H1 (cell line): ENCODE results near the gene DGKZ. TPM values are rescaled to one million over a fixed set of nuclear protein-coding genes. Genes with fewer than 3 reads are reported as not detected.

Experiments
- CTCF ChIA-PET: fragments of 300-600 bp; sonication (Branson Sonifier 250); formaldehyde crosslinking; loops from one replicate; lab custom pipeline; 2021; ENCODE audit not compliant: partially characterized antibody; lab: Charles Lee
- POLR2A ChIA-PET: fragments of 300-600 bp; sonication (Branson Sonifier 250); formaldehyde crosslinking; loops from one replicate; lab custom pipeline; 2021; ENCODE audit warnings: inconsistent platforms; ENCODE audit not compliant: partially characterized antibody; lab: Charles Lee
- DNase-seq, 2 experiments: peaks; one replicate each; pipeline versions ENCODE4 v3.0.0 to v3.0.0-alpha.2; 2010 to 2022; ENCODE audit warnings: low spot score in 2 of 2, low read depth in 1 of 2, mixed read lengths in 1 of 2
- FAIRE-seq: peaks from 2 replicates; lab custom pipeline; 2011; peaks lifted over from hg19 to GRCh38; lab: Jason Lieb, UNC
- H2AFZ ChIP-seq: 2 replicates; pipeline ENCODE4 v1.8.1; 2012; ENCODE audit warnings: low read length, inconsistent platforms
- H2AK5ac ChIP-seq: 2 replicates; pipeline ENCODE4 v1.6.1; 2013; ENCODE audit warnings: low read depth, low read length
- H2BK120ac ChIP-seq: replicated peaks from 2 replicates; pipeline ENCODE3; 2013; ENCODE audit warnings: low read depth, low read length, inconsistent platforms
- H2BK12ac ChIP-seq: 2 replicates; pipeline ENCODE4 v1.6.1; 2013; ENCODE audit warnings: low read depth, low read length
- H2BK15ac ChIP-seq: 2 replicates; pipeline ENCODE4 v1.6.1; 2013; ENCODE audit warnings: low read length
- H2BK20ac ChIP-seq: 2 replicates; pipeline ENCODE4 v1.6.1; 2013; ENCODE audit warnings: low read length
- H2BK5ac ChIP-seq: 2 replicates; pipeline ENCODE4 v1.6.1; 2013; ENCODE audit warnings: low read depth, low read length
- H3K14ac ChIP-seq: 2 replicates; pipeline ENCODE4 v1.6.1; 2013; ENCODE audit warnings: inconsistent platforms; ENCODE audit not compliant: insufficient read length
- H3K18ac ChIP-seq: 2 replicates; pipeline ENCODE4 v1.6.1; 2013; ENCODE audit warnings: low read length; ENCODE audit errors: extremely low read depth
- H3K23ac ChIP-seq: 2 replicates; pipeline ENCODE4 v1.6.1; 2013; ENCODE audit warnings: inconsistent platforms; ENCODE audit not compliant: insufficient read length
- H3K23me2 ChIP-seq: 2 replicates; pipeline ENCODE4 v1.6.1; 2013; ENCODE audit warnings: low read depth, low read length
- H3K27ac ChIP-seq: 2 replicates; pipeline ENCODE4 v1.6.1; 2011; ENCODE audit warnings: low read depth, low read length, inconsistent platforms
- H3K27me3 ChIP-seq, 4 experiments: replicated peaks in 1 of 4; 1 replicate in 1 of 4; 2 replicates in 3 of 4; pipeline versions ENCODE4 v1.6.1 to v1.8.1; 2011 to 2013; ENCODE audit warnings: low read length in 3 of 4, mild to moderate bottlenecking in 3 of 4, inconsistent platforms in 2 of 4, mixed read lengths in 2 of 4, moderate library complexity in 1 of 4; ENCODE audit not compliant: control insufficient read depth in 3 of 4, insufficient read depth in 3 of 4; ENCODE audit errors: extremely low read depth in 1 of 4
- H3K36me3 ChIP-seq, 4 experiments: 2 replicates each; pipeline versions ENCODE4 v1.6.1 to v1.8.1; 2011 to 2013; ENCODE audit warnings: mild to moderate bottlenecking in 4 of 4, low read length in 3 of 4, moderate library complexity in 2 of 4, control low read depth in 1 of 4, inconsistent platforms in 1 of 4; ENCODE audit not compliant: insufficient read depth in 4 of 4, control insufficient read depth in 2 of 4
- H3K4ac ChIP-seq: replicated peaks from 2 replicates; pipeline ENCODE3; 2013; ENCODE audit warnings: low read length, low read depth, mixed read lengths, inconsistent platforms; ENCODE audit not compliant: insufficient read length
- H3K4me1 ChIP-seq, 4 experiments: replicated peaks in 1 of 4; 1 replicate in 1 of 4; 2 replicates in 3 of 4; pipeline versions ENCODE4 v1.6.1 to v1.8.1; 2011 to 2013; ENCODE audit warnings: low read length in 3 of 4, inconsistent platforms in 2 of 4, mixed read lengths in 1 of 4; ENCODE audit not compliant: insufficient read depth in 4 of 4, control insufficient read depth in 3 of 4
- H3K4me2 ChIP-seq, 2 experiments: 2 replicates each; pipeline versions ENCODE4 v1.6.1 to v1.8.1; 2011 to 2013; ENCODE audit warnings: low read depth in 2 of 2, low read length in 2 of 2, control low read depth in 1 of 2, inconsistent platforms in 1 of 2, mild to moderate bottlenecking in 1 of 2; ENCODE audit not compliant: insufficient read depth in 1 of 2
- H3K4me3 ChIP-seq, 4 experiments: fragments of 200-600, 300-600 bp in 1 of 4; sonication (generic), shearing (Covaris generic), sonication (Bioruptor Twin) in 1 of 4; 2 replicates each; pipeline versions ENCODE4 v1.5.1 to v1.8.1; 2011 to 2016; ENCODE audit warnings: low read length in 4 of 4, low read depth in 3 of 4, control low read depth in 2 of 4, inconsistent platforms in 2 of 4, mild to moderate bottlenecking in 2 of 4, mixed read lengths in 1 of 4, moderate library complexity in 1 of 4; ENCODE audit not compliant: insufficient read depth in 2 of 4; ENCODE audit errors: extremely low read depth in 1 of 4
- H3K56ac ChIP-seq: replicated peaks from 2 replicates; pipeline ENCODE3; 2013; ENCODE audit warnings: low read depth, mild to moderate bottlenecking, mixed read lengths, low read length, inconsistent platforms; ENCODE audit not compliant: insufficient read length
- H3K79me1 ChIP-seq: 2 replicates; pipeline ENCODE4 v1.6.1; 2013; ENCODE audit warnings: low read depth, low read length, control low read depth
- H3K79me2 ChIP-seq, 2 experiments: 2 replicates each; pipeline versions ENCODE4 v1.6.1 to v1.8.1; 2012 to 2013; ENCODE audit warnings: low read length in 2 of 2, mild to moderate bottlenecking in 2 of 2, inconsistent platforms in 1 of 2; ENCODE audit not compliant: insufficient read depth in 2 of 2, control insufficient read depth in 1 of 2
- H3K9ac ChIP-seq, 4 experiments: replicated peaks in 1 of 4; 1 replicate in 1 of 4; 2 replicates in 3 of 4; pipeline versions ENCODE4 v1.6.1 to v1.8.1; 2011 to 2013; ENCODE audit warnings: low read depth in 3 of 4, low read length in 3 of 4, control low read depth in 2 of 4, mild to moderate bottlenecking in 2 of 4, moderate library complexity in 2 of 4, inconsistent platforms in 1 of 4; ENCODE audit errors: extremely low read depth in 1 of 4
- H3K9me3 ChIP-seq, 2 experiments: 2 replicates each; pipeline versions ENCODE4 v1.6.1 to v1.8.1; 2012 to 2013; ENCODE audit warnings: mild to moderate bottlenecking in 2 of 2, moderate library complexity in 2 of 2, control low read depth in 1 of 2, inconsistent platforms in 1 of 2, low read depth in 1 of 2, low read length in 1 of 2, mixed read lengths in 1 of 2; ENCODE audit not compliant: insufficient read depth in 2 of 2
- H4K20me1 ChIP-seq, 2 experiments: replicated peaks in 1 of 2; 2 replicates each; pipeline versions ENCODE3 to v1.8.1; 2011 to 2013; ENCODE audit warnings: inconsistent platforms in 2 of 2, low read length in 2 of 2, mild to moderate bottlenecking in 1 of 2; ENCODE audit not compliant: insufficient read depth in 2 of 2, control insufficient read depth in 1 of 2
- H4K5ac ChIP-seq: 2 replicates; pipeline ENCODE4 v1.6.1; 2013; ENCODE audit warnings: low read length, low read depth, mixed read lengths, inconsistent platforms; ENCODE audit not compliant: insufficient read length
- H4K8ac ChIP-seq: 2 replicates; pipeline ENCODE4 v1.8.0; 2013; ENCODE audit warnings: mild to moderate bottlenecking, moderate library complexity, low read length, inconsistent platforms; ENCODE audit not compliant: insufficient read depth; ENCODE audit errors: extremely low read depth
- H4K91ac ChIP-seq: replicated peaks from 2 replicates; pipeline ENCODE3; 2013; ENCODE audit warnings: low read length, mixed read lengths, inconsistent platforms; ENCODE audit not compliant: insufficient read length
- CREB1 ChIP-seq: IDR thresholded peaks from 2 replicates; pipeline ENCODE4 v1.6.1; 2012; ENCODE audit warnings: inconsistent platforms
- EZH2 ChIP-seq: fragments of 200-600 bp; sonication (generic); IDR thresholded peaks from 2 replicates; pipeline ENCODE4 v1.7.1; 2012; ENCODE audit warnings: low read depth, mild to moderate bottlenecking, moderate library complexity, low read length, inconsistent platforms; ENCODE audit not compliant: severe bottlenecking
- MAFK ChIP-seq: IDR thresholded peaks from 2 replicates; pipeline ENCODE4 v1.6.1; 2012; ENCODE audit warnings: low read depth, mild to moderate bottlenecking, improper control_type of control experiment, low read length
- WGBS, 2 experiments: shearing (Covaris generic) in 1 of 2; methylation state at CpG; one replicate each; pipeline versions ENCODE4 v1.1.6 to v1.1.7; 2013 to 2015; ENCODE audit warnings: low lambda C conversion rate in 2 of 2, mixed read lengths in 2 of 2, inconsistent platforms in 1 of 2, low coverage in 1 of 2, missing lambda C conversion rate in 1 of 2; ENCODE audit not compliant: insufficient replicate concordance in 2 of 2, insufficient coverage in 1 of 2, insufficient read length in 1 of 2; ENCODE audit errors: extremely low coverage in 1 of 2, missing lambda C conversion rate in 1 of 2; 5-methylcytosine and 5-hydroxymethylcytosine counted together
- polyA plus RNA-seq, 7 experiments: library from polyadenylated mRNA; depleted of rRNA in 3 of 7; stranded (reverse) in 5 of 7; unstranded in 2 of 7; fragments of >200 nt in 5 of 7; fragments of 200-250 nt in 2 of 7; gene quantifications; 1 replicate in 5 of 7; 2 replicates in 1 of 7; 4 replicates in 1 of 7; pipeline versions ENCODE4 v1.2.1 to v1.2.3, GENCODE V29; 2011 to 2013; ENCODE audit warnings: missing spikeins in 2 of 7, mixed read lengths in 2 of 7
- total RNA-seq: library from RNA; stranded (reverse); fragmentation: NEBNext Ultra II Directional; extraction: Animal tissue kit (Norgen Biotek cat#: 25700); gene quantifications from 2 replicates; pipeline ENCODE4 v1.2.1, GENCODE V29; 2021

The DGKZ gene
- total and polyA plus RNA-seq, 2 of the 8 experiments (the other 6 are each of a cell fraction or from before 2014, with no cell fraction given) = 84.4 to 184 TPM

DNA sequence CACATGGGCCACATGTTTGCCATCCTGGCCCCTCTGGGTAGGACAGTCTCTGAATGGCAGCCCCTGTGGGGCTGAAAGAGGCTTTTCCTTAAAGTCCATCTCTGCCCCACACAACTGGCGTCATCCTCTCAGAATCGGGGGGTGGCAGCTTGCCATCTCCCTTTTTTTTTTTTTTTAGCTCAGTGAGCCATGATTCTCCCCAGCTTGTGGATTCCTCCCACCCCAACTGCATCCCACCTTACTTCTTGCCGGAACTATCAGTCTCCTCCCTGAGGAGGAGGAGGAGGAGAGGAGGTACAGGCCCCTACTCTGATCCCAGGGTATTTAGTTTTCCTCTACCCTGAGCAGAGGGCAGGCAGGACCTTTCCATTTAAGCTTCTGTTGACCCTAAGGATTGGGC, 3.4 kb downstream of the DGKZ start:
- Histone ChIP-seq H3K4me2 (no peak overlapping the region), H4K5ac (no peak overlapping the region), H3K9me3 (no peaks in the 10 kb centered on the region), H3K79me2 (peaks cover 0 to 69% of the 10 kb centered on the region in 2 experiments; a peak in 3 of 4 replicates), H4K20me1 (peaks cover 15 to 35% of the 10 kb centered on the region in 2 experiments), H3K9ac (no peak overlapping the region), H2BK15ac (no peak overlapping the region), H3K36me3 (no peaks in the 10 kb centered on the region), H4K8ac (no peak overlapping the region; the same call in 1 of the 2 replicates), H3K4me1 (peaks cover 13 to 47% (median 33%) of the 10 kb centered on the region in 4 experiments), H3K18ac (no peak overlapping the region), H2BK5ac (no peak overlapping the region), H2BK120ac (no peak overlapping the region), H2BK20ac (no peak overlapping the region), H2BK12ac (no peak overlapping the region), H3K23me2 (peaks cover 13% of the 10 kb centered on the region), H2AK5ac (no peak overlapping the region), H3K79me1 (peaks cover 24% of the 10 kb centered on the region), H3K27me3 (peaks cover 0 to 7% (median 2%) of the 10 kb centered on the region in 4 experiments; a peak in 1 of 7 replicates), H3K4ac (no peak overlapping the region), H4K91ac (no peak overlapping the region), H2AFZ (no peak overlapping the region), H3K56ac (no peak overlapping the region), H3K4me3 (no peak overlapping the region), H3K14ac (no peak overlapping the region), H3K23ac (no peak overlapping the region), H3K27ac (no peak overlapping the region)
- WGBS, 2 experiments = 83% methylated on average over 3 of the region's 3 CpGs; no CpG with 5 or more reads in 1 of the 2 experiments
- ChIA-PET POLR2A (interaction anchor here (0.7 to 8.1 kb wide), 7 partner anchors 11 to 58 kb away, joined by 3 to 69 read pairs (median 6); partner anchors contain the start of gene MDK), CTCF (interaction anchor here (0.7 to 44.5 kb wide), 12 partner anchors 8 to 181 kb away, joined by 3 to 1004 read pairs (median 16); partner anchors contain the start of genes DGKZ and MDK)
- no peak for DNase-seq
- TF ChIP-seq EZH2 = no peak
- TF ChIP-seq CREB1 = no peak
- TF ChIP-seq MAFK = no peak
- no peak for FAIRE-seq
